Transverse colon (tissue), 4 donors: ENCODE measurements around the gene PRRT3.

Experiments used
- CTCF ChIP-seq, 5 experiments: fragments of 200-600 bp in 3 of 5; fragments of 450-650 bp in 2 of 5; sonication (generic) in 3 of 5; IDR thresholded peaks; 1 replicate in 2 of 5; 2 replicates in 3 of 5; pipeline ENCODE4 v1.5.1; 2016 to 2017; ENCODE audit warnings: antibody characterized with exemption in 5 of 5, inconsistent platforms in 3 of 5, mild to moderate bottlenecking in 2 of 5, moderate library complexity in 1 of 5
- POLR2AphosphoS5 ChIP-seq, 3 donors: sonication (generic); formaldehyde crosslinking; IDR thresholded peaks; one replicate each; pipeline ENCODE4 v1.6.1; 2016; ENCODE audit warnings: antibody characterized with exemption in 3 of 3

- TF ChIP-seq CTCF (IDR thresholded peaks at IDR 0.05), result no peak
- TF ChIP-seq POLR2AphosphoS5 (IDR thresholded peaks at IDR 0.05), result no peak
Measured at GRCh38 chr3:9914011-9914410, 38.2 kb downstream of the PRRT3 start.
